ENCODE measurements around the gene KCNQ1.

DNA sequence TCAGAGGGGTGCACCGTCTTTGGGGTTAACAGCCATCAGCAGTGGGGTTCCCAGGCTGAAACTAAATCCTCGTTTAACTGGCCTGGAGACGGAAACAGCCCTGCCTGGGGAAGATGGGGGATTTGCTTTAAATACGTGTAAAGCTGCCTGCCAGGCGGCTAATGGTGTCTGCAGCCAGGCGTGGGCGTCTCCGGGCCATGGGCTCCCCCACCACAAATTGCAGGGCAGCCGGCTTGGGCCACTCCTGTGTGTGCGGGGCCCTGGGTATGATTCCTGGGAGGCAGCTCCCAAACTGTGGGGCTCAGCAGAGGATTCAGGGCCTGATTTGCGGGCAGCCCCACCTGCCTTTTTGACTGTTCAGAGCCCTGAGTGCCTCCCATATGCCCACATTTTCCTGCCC lies 110.5 kb downstream of the KCNQ1 start:
- TF ChIP-seq CTCF (IDR thresholded peaks at IDR 0.05): no peak
- TF ChIP-seq POLR2A (IDR thresholded peaks at IDR 0.05): no peak
- TF ChIP-seq EP300 (IDR thresholded peaks at IDR 0.05): no peak
- no peak for TF ChIP-seq POLR2AphosphoS5 (IDR thresholded peaks at IDR 0.05)

Data from sigmoid colon (tissue), 4 donors.